ENCODE data around the gene GALR1.
A peak's percentile ranks its signal among the peaks of the same experiment; 100 is the strongest.
"Not testable (repeated sequence)": the region's sequence is repeated elsewhere in the genome, so short reads cannot be mapped to it uniquely, and the experiment has no call there.

The GALR1 gene

GRCh38 chr18:77249569-77250500 is at the start of gene GALR1:
GALR1 (plus strand) TSS chr18:77249848; CDS start chr18:77250549, 701 bp downstream.
- DNase-seq: peak in 3 of 10 donors; percentile 12 to 87 (median 13)
- intact Hi-C loops (cut with DNase I): no loop called here

- intact Hi-C loops (cut with DNase I): loop anchor here (10.0 kb wide), 1 partner anchor 397 kb away; no protein-coding TSS in a partner anchor
Observed at GRCh38 chr18:77201506-77201905, 48.1 kb upstream of the GALR1 start.

GRCh38 chr18:77202329-77202728 is 47.3 kb upstream of the GALR1 start:
- intact Hi-C loops (cut with DNase I): loop anchor here (10.0 kb wide), 1 partner anchor 398 kb away; no protein-coding TSS in a partner anchor
- no peak for DNase-seq

More at GRCh38 chr18:77201506-77201905, 48.1 kb upstream of the GALR1 start:
- DNase-seq: no peak

- intact Hi-C loops (cut with DNase I): loop anchor here (10.0 kb wide), 1 partner anchor 398 kb away; no protein-coding TSS in a partner anchor
- no peak for DNase-seq
Observed at GRCh38 chr18:77203071-77203470, 46.6 kb upstream of the GALR1 start.

GRCh38 chr18:77203851-77204250 is 45.8 kb upstream of the GALR1 start:
- peak in 1 of 10 donors; percentile 66 for DNase-seq
- intact Hi-C loops (cut with DNase I): loop anchor here (10.0 kb wide), 1 partner anchor 399 kb away; no protein-coding TSS in a partner anchor

GRCh38 chr18:77205769-77206168 is 43.9 kb upstream of the GALR1 start:
- intact Hi-C loops (cut with DNase I): loop anchor here (10.0 kb wide), 1 partner anchor 401 kb away; no protein-coding TSS in a partner anchor

GRCh38 chr18:77206676-77207374 is 42.8 kb upstream of the GALR1 start:
- intact Hi-C loops (cut with DNase I): loop anchor here (10.0 kb wide), 1 partner anchor 402 kb away; no protein-coding TSS in a partner anchor
- DNase-seq: peak in 2 of 10 donors; percentile 35 to 73

More at GRCh38 chr18:77205769-77206168, 43.9 kb upstream of the GALR1 start:
- no peak for DNase-seq

GRCh38 chr18:77207540-77207939 is 42.1 kb upstream of the GALR1 start:
- intact Hi-C loops (cut with DNase I): loop anchor here (10.0 kb wide), 1 partner anchor 403 kb away; no protein-coding TSS in a partner anchor
- DNase-seq: peak in 2 of 10 donors; percentile 27 to 64

GRCh38 chr18:77208964-77209363 is 40.7 kb upstream of the GALR1 start:
- intact Hi-C loops (cut with DNase I): loop anchor here (10.0 kb wide), 1 partner anchor 404 kb away; no protein-coding TSS in a partner anchor
- DNase-seq: no peak

- peak in 2 of 10 donors; percentile 24 to 71 for DNase-seq
- intact Hi-C loops (cut with DNase I): loop anchor here (10.0 kb wide), 1 partner anchor 405 kb away; no protein-coding TSS in a partner anchor
Observed at GRCh38 chr18:77209587-77209986, 40.1 kb upstream of the GALR1 start.

- peak in 1 of 10 donors; percentile 66 for DNase-seq
- intact Hi-C loops (cut with DNase I): loop anchor here (2.0 to 5.0 kb wide), 2 partner anchors 289 to 442 kb away; no protein-coding TSS in a partner anchor
Observed at GRCh38 chr18:77210249-77210648, 39.4 kb upstream of the GALR1 start.

GRCh38 chr18:77218642-77219041 is 31.0 kb upstream of the GALR1 start:
- intact Hi-C loops (cut with DNase I): no loop called here
- no peak for DNase-seq

- intact Hi-C loops (cut with DNase I): no loop called here
- DNase-seq: no peak
Observed at GRCh38 chr18:77220726-77221125, 28.9 kb upstream of the GALR1 start.

- peak in 1 of 10 donors; percentile 76 for DNase-seq
- intact Hi-C loops (cut with DNase I): no loop called here
Observed at GRCh38 chr18:77222464-77222863, 27.2 kb upstream of the GALR1 start.

GRCh38 chr18:77223221-77223639 is 26.4 kb upstream of the GALR1 start:
- intact Hi-C loops (cut with DNase I): no loop called here
- DNase-seq: no peak

- DNase-seq: no peak
- intact Hi-C loops (cut with DNase I): no loop called here
Observed at GRCh38 chr18:77223653-77224052, 26.0 kb upstream of the GALR1 start.

- DNase-seq: no peak
- intact Hi-C loops (cut with DNase I): no loop called here
Observed at GRCh38 chr18:77230645-77231044, 19.0 kb upstream of the GALR1 start.

GRCh38 chr18:77234504-77235365 is 14.9 kb upstream of the GALR1 start:
- intact Hi-C loops (cut with DNase I): no loop called here
- no peak for DNase-seq

GRCh38 chr18:77239285-77239684 is 10.4 kb upstream of the GALR1 start:
- intact Hi-C loops (cut with DNase I): not testable (repeated sequence)

More at GRCh38 chr18:77239285-77239684, 10.4 kb upstream of the GALR1 start:
- not testable (repeated sequence) for DNase-seq

Data from posterior cingulate gyrus (tissue), 11 donors.